GM10248 (cell line): ENCODE data around the gene PRKAB1.

Experiments
- CTCF ChIA-PET: fragments of 300-600 bp; sonication (Branson Sonifier 250); formaldehyde crosslinking; extraction: SDS; loops from one replicate; lab custom pipeline; 2021; ENCODE audit warnings: antibody characterized with exemption; lab: Yijun Ruan, JAX
- POLR2A ChIA-PET: fragments of 350-650 bp; sonication (Branson Sonifier 250); formaldehyde crosslinking; extraction: SDS; loops from one replicate; lab custom pipeline; 2020; ENCODE audit warnings: antibody characterized with exemption; lab: Yijun Ruan, JAX
- DNase-seq: peaks from one replicate; pipeline ENCODE4 v3.0.0; 2012; ENCODE audit errors: extremely low spot score
- TF ChIP-seq, protein P1 (sequence below): IDR thresholded peaks from 2 replicates; pipeline ENCODE4 v1.5.1; 2012; ENCODE audit warnings: mild to moderate bottlenecking, low read depth; ENCODE audit errors: extremely low read depth, missing control alignments, control extremely low read depth

PRKAB1 gene

DNA sequence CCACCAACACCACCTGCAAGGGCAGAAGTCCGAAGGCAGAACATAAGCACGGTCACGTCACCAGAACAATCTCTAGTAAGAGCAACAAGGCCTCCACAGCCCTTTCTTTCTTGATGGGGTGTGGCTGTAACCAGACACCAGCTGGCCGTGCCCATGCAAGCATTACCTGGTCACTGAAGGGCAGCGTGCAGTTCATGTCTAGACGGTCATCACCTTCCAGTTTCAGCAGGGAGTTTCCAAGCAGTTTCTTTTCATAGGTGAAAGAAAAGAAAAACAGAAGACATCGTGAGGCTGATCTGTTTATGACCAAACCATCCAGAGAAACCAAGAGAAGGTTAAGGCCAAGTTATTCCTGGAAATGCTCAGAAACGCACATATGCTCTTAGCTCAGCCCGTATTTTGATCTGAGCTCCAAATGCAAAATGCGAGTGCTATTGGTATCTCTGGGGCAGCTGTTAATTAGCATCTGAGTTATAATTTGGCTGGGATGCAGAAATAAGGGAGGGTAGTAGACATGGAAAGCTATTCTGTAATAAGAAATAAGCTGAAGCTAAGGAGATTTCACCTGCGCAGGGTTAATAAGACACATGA lies 42.5 kb downstream of the PRKAB1 start:
- DNase-seq = no peak
- ChIA-PET CTCF (interaction anchor here (0.7 to 1.7 kb wide), 5 partner anchors 11 to 23 kb away, joined by 3 to 4 read pairs (median 3); no protein-coding TSS in a partner anchor), POLR2A (no interaction called here)
- TF ChIP-seq, protein P1, sequence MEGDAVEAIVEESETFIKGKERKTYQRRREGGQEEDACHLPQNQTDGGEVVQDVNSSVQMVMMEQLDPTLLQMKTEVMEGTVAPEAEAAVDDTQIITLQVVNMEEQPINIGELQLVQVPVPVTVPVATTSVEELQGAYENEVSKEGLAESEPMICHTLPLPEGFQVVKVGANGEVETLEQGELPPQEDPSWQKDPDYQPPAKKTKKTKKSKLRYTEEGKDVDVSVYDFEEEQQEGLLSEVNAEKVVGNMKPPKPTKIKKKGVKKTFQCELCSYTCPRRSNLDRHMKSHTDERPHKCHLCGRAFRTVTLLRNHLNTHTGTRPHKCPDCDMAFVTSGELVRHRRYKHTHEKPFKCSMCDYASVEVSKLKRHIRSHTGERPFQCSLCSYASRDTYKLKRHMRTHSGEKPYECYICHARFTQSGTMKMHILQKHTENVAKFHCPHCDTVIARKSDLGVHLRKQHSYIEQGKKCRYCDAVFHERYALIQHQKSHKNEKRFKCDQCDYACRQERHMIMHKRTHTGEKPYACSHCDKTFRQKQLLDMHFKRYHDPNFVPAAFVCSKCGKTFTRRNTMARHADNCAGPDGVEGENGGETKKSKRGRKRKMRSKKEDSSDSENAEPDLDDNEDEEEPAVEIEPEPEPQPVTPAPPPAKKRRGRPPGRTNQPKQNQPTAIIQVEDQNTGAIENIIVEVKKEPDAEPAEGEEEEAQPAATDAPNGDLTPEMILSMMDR = no peak

- TF ChIP-seq, protein P1 = no peak
- POLR2A ChIA-PET = no interaction called here
- CTCF ChIA-PET = interaction anchor here (0.7 to 1.7 kb wide), 4 partner anchors 11 to 23 kb away, joined by 3 to 4 read pairs (median 3); no protein-coding TSS in a partner anchor
- no peak for DNase-seq
Measured at GRCh38 chr12:119710965-119711551, 43.1 kb downstream of the PRKAB1 start.

DNA sequence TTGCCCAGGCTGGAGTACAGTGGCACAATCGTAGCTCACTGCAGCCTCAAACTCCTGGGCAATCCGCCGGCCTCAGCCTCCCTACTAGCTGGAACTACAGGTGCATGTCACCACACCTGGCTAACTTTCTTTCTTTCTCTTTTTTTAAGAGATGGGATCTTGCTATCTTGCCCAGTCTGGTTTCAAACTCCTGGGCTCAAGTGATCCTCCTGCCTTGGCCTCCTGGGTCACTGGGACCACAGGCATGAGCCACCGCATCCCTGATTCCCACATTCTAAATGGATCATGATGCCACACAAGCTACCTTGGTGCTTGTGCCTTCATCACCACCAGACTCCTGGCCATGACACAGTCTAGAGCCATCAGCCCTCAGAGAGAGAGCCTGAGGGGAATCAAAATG lies 43.8 kb downstream of the PRKAB1 start:
- POLR2A ChIA-PET = no interaction called here
- TF ChIP-seq, protein P1 = no peak
- DNase-seq = no peak
- CTCF ChIA-PET = interaction anchor here (1.7 kb wide), 1 partner anchor 12 kb away, joined by 3 read pairs; no protein-coding TSS in a partner anchor

DNA sequence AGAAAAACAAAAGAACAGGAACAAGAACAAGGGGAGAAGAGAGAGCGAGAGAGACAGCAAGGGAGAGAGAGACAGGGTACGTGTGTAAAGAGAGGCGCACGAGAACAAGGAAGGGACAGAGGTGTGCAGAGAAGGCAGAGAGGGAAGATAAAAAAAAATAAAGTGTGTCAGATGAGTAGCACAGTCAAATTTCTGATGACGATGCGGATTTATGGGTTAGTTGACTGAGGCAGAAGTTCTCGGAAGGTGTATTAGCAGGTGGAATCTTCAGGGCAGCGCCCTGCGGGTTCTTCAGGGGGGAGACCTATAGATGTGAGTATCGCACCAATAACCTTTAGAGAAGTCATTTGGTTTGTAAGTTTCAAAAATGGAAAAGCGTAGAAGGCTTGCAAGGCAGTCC lies 44.8 kb downstream of the PRKAB1 start:
- POLR2A ChIA-PET = no interaction called here
- TF ChIP-seq, protein P1 = no peak
- DNase-seq = no peak
- CTCF ChIA-PET = no interaction called here

DNA sequence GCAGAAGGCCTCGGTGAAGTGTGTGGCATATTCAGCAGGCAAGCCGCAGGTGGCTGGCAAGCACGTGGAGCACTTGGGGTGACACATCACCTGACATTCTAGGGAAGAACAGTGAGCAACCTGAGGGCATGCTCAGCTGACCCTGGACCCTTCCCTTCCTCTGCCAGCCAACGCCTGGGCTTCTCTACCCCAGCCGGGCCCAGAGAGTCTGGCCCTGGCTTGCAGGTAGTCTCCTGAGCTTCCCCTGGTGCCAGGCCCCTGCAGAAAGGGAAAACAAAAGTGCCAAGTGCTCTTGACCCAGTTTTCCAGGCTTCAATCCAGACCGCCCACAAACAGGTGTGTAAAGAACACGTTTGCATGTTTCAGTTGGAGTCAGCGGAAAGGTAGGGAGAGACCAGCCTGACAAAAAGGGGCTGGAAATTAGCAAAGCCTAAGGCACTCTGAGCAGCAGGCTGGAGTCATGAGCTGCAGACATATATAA lies 45.7 kb downstream of the PRKAB1 start:
- POLR2A ChIA-PET = no interaction called here
- CTCF ChIA-PET = no interaction called here
- DNase-seq = no peak
- TF ChIP-seq, protein P1 = no peak

DNA sequence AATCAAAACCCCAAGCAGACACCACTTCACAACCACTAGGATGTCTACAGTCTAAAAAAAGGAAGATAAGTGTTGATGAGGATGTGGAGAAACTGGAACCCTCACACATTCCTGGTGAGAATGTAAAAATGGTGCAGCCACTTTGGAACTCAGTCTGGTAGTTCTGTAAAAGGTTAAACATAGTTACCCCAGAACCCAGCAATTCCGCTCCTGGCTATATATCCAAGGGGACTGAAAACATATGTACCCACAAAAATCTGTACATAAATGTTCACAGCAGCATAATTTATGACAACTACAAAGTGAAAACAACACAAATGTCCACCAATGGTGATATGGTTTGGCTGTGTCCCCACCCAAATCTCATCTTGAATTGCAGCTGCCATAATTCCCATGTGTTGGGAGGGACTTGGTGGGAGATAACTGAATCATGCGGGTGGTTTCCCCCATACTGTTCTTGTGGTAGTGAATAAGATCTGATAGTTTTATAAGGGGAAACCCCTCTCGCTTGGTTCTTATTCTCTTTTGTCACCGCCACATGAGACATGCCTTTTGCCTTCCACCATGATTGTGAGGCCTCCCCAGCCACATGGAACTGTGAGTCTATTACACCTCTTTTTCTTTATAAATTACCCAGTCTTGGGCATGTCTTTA lies 46.8 kb downstream of the PRKAB1 start:
- POLR2A ChIA-PET = no interaction called here

More for the DNA sequence above, 46.8 kb downstream of the PRKAB1 start:
- TF ChIP-seq, protein P1 = no peak
- no peak for DNase-seq
- CTCF ChIA-PET = no interaction called here
